ENCODE data around the gene LRRN2.

The LRRN2 gene

GRCh38 chr1:204669579-204669978 is 16.0 kb downstream of the LRRN2 start:
- DNase-seq: no peak
- intact Hi-C loops (cut with DNase I): no loop called here

DNA sequence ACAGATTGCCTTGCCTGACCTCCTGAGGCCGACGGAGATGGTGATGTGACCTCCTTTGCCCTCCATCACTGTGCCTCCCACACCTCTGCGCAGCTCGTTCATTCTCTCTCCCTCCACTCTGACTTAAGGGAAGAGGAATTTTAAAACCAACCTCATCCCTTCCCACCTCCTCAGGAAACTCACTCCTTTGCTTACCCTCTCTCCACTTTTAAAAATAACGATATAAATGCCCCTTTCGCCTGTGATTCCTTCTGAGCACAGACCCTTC is 21.2 kb downstream of the LRRN2 start:
- intact Hi-C loops (cut with DNase I): no loop called here

DNA sequence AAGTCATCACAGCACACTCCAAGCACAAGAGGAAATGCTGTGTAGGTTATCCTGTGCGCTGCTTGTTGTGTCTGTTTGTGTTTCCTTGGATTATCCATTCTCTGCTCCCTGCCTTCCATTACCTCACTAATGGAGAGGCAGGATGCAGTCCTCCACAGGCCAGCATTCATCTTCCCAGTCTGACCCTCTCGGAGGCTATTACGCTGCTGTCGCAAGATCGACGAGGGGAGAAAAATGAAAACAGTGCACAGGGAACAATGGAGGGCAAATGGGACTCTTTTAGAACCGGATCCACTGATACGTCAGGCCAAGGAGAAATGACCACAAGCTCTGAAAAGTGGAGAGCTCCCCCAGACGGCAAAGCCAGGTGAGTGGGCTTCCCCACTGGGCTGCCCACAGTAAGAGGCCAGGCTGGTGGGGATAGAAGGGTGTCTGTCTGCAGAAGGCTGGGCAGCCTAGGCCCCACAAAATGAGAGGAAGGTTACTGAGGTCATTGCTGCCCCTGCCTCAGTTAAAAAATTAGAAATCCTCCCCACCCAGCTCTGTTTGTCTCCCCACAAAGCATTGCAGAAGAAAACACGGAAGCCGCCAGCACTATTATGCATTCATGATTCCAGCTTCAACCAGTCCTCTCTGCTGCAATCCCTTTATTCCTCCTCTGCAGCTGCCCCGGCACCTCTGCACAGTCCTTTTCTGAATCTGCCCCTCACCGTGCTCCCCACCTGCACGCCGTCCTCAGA is 21.7 kb downstream of the LRRN2 start:
- DNase-seq: peak in 2 of 10 donors; percentile 52 to 77
- intact Hi-C loops (cut with DNase I): no loop called here

More for the DNA sequence above, 21.2 kb downstream of the LRRN2 start:
- no peak for DNase-seq

DNA sequence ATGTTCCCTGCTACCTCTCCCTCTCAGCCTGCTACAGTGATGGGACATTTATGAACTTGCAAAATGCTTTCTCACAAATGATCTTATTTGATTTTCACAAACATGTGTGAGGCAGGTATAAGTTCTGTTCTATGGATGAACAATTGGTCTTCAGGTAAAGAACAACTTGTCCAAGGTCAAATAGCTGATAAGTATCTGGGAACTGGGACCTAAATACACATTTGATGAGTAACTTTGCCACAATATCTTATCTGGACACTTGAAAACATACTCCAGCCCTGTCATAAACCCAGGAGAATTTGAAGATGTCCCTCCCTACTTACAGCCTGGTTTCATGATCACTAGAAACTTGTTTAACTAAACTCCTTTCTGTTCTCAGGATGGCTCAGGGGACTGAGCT is 23.0 kb downstream of the LRRN2 start:
- intact Hi-C loops (cut with DNase I): no loop called here
- no peak for DNase-seq

GRCh38 chr1:204660509-204660908 is 25.0 kb downstream of the LRRN2 start:
- DNase-seq: no peak
- intact Hi-C loops (cut with DNase I): no loop called here

- intact Hi-C loops (cut with DNase I): no loop called here
- DNase-seq: peak in 1 of 10 donors; percentile 26
Measured at GRCh38 chr1:204659056-204659455, 26.5 kb downstream of the LRRN2 start.

GRCh38 chr1:204658295-204658694 is 27.2 kb downstream of the LRRN2 start:
- intact Hi-C loops (cut with DNase I): no loop called here
- no peak for DNase-seq

DNA sequence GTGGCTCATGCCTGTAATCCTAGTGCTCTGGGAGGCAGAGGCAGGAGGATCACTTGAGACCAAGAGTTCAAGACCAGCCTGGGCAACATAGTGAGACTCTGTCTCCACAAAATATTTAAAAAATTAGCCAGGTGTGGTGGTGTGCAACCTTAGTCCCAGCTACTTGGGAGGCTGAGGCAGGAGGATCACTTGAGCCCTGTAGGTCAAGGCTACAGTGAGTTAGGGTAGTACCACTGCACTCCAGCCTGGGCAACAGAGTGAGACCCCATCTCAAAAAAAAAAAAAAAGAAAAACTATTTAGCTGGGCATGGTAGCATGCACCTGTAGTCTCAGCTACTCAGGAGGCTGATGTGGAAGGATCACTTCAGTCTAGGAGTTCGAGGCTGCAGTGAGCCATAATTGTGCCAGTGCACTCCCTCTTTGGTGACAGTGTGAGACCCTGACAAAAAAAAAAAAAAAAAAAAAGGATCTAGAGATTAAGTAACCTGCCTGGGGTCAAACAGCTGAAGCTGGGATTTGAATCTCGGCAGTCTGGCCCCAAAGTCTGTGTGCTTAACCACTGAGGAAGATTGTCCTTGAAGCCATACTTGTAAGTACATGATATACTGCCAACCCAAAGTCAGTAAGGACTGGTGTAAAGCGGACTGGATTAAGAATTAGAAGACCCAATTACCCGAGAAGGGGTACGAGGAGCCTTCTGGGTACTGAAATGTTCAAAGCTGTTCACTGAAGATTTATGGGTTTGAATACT is 31.8 kb downstream of the LRRN2 start:
- no peak for DNase-seq
- intact Hi-C loops (cut with DNase I): no loop called here

GRCh38 chr1:204652497-204652896 is 33.0 kb downstream of the LRRN2 start:
- no peak for DNase-seq
- intact Hi-C loops (cut with DNase I): no loop called here

DNA sequence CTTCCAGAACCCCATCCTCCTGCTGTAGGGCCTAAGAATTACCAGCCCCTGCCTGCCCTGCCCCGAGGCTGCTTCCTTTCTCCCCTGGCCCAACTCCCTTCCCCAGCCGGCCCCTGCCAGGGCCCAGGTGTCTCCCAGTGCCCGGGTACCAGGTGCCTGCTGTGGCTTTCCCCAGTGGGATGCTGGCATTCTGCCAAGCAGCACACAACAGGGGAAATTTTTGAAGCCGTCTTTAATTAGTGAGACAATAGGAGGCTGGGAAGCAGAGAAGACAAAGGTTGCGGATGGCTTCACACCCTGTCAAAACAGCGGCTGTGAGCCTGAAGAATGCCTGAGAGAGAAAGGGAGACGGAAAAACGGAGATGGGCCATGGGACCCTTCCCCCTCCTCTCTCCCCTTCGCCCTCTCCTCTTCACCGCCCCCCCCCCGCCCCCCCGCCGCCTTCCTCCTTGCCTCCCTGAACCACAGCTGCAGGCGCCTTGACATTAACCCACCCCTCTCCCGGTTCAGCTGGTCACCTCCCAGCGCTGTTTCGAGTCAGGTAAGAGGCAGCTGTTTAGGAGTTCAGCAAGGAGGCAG is 33.6 kb downstream of the LRRN2 start:
- intact Hi-C loops (cut with DNase I): no loop called here
- no peak for DNase-seq

DNA sequence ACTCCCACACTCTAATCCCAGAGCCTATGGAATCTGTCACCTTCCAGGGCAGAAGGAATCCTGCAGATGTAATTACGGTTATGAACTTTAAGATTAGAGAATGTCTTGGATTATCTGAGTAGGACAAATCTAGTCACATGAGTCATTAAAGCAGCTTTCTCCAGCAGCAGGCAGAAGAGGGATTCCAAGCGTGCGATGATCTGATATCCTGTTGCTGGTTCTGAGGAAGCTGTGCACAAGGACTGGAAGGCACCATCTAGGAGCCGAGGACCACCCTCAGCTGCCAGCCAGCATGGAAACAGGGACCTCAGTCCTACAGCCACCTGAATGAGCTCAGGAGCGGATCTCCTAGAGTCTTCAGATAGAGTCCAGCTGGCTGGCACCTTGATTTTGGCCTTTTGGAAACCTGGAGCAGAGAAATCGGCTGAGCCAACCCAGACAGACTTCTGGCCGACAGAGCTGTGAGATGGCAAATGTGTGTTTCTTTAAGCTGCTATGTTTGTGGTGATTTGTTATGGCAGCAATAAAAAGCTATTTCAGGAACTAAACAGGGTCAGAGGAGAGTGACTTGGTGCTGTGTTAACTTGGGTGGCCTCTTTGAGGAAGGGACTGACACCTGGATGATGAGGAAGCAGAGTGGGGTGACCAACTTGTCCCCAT is 34.5 kb downstream of the LRRN2 start:
- intact Hi-C loops (cut with DNase I): no loop called here
- DNase-seq: no peak

GRCh38 chr1:204649721-204650521 is 35.6 kb downstream of the LRRN2 start:
- intact Hi-C loops (cut with DNase I): no loop called here
- no peak for DNase-seq

DNA sequence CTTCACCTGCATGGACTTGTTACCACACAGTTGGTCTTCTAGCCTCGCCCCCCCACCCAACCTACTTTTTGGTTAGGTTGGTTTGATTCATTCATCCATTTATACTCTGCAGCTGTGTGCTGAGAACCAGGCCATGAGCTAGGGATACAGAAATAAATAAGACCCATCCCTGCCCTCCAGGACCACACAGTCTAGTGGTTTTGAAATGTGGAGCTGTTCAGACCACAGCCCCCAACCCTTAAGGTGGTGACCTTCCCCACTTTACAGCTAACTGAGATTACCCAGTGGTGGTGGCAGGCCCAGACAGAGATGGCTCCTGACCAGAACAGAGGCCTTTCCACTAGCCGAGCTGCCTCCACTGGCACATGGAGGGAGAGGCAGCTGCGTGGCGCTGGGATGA is 37.0 kb downstream of the LRRN2 start:
- DNase-seq: no peak
- intact Hi-C loops (cut with DNase I): no loop called here

DNA sequence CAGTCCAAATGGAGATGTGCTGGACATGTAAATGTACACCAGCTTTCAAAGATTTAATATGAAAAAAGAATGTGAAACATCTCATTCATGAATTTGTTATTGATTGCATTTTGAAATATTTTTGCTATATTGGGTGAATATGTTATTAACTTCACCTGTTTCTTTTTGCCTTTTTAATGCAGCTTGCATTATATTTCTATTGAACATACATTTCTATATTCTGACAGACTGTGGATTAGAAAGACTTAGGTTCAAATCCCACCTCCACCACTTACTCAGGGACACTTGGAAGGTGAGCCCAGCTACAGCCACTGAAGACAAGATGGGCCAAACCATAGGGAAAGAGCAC is 37.8 kb downstream of the LRRN2 start:
- intact Hi-C loops (cut with DNase I): no loop called here
- DNase-seq: no peak

DNA sequence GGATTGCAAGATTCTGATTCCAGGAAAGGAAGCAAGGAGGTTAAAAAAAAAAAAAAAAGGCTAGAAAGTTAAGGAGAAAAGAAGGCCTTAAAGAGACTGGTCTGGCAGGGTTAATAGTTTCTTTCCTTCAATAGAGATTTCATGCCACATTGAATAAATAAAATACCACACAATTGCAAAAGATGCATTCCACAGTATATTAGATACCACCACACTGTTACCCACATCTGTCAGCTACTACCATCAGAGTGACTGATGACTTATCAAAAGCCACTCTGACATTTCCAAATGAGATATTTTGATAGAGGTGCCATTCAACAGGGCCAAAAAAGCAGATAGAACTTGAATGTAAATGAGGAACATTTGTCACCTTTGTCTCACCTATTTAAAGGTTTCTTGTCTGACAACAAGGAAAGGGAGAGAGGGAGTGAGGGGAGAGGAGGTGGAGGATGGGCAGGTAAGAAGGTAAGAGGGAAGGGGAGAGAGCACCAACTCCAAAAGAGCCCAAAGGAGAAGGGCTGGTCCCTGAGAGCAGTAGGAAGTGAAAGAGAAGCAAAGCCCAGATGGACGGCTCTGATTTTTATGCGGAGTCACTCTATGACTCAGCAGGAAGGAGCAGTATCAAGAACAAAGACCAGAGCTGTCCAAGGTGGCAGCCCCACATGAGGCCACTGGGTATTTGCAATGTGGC is 38.3 kb downstream of the LRRN2 start:
- intact Hi-C loops (cut with DNase I): no loop called here
- DNase-seq: peak in 1 of 10 donors; percentile 37

DNA sequence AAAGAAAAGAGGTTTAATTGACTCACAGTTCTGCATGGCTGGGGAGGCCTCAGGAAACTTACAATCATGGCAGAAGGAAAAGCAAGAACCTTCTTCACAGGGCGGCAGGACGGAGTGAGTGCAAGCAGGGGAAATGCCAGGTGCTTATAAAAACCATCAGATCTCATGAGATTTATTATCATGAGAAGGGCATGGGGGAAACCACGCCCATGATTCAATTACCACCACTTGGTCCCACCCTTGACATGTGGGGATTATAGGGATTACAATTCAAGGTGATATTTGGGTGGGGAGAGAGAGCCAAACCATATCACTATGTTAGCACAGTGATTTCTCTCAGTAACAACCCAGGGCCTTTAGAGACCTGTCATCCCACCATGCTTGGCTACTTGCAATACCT is 39.9 kb downstream of the LRRN2 start:
- no peak for DNase-seq
- intact Hi-C loops (cut with DNase I): no loop called here

GRCh38 chr1:204645251-204645650 is 40.3 kb downstream of the LRRN2 start:
- intact Hi-C loops (cut with DNase I): no loop called here
- DNase-seq: no peak

GRCh38 chr1:204643503-204643902 is 42.0 kb downstream of the LRRN2 start:
- intact Hi-C loops (cut with DNase I): no loop called here
- peak in 1 of 10 donors; percentile 24 for DNase-seq

- peak in 1 of 10 donors; percentile 22 for DNase-seq
- intact Hi-C loops (cut with DNase I): no loop called here
Measured at GRCh38 chr1:204641936-204642335, 43.6 kb downstream of the LRRN2 start.

- DNase-seq: no peak
- intact Hi-C loops (cut with DNase I): no loop called here
Measured at GRCh38 chr1:204641455-204641854, 44.1 kb downstream of the LRRN2 start.

Measured in posterior cingulate gyrus (tissue), 11 donors.